K562 (cell line): Measurements from ENCODE around the gene SOCS3. TPM values are rescaled to one million over a fixed set of nuclear protein-coding genes. Genes with fewer than 3 reads are reported as not detected.

Source experiments
- ATAC-seq: fragments of 200-7000 bp; cut with Tn5 transposase; 3 replicates; pipeline ENCODE4 v1.9.1; 2020; ENCODE audit warnings: moderate library complexity
- BruUV-seq: library from RNA; stranded (reverse); fragments of 400-500 nt; replicated peaks from 2 replicates; lab custom pipeline; 2021; lab: Mats Ljungman, UMichigan
- CTCF ChIA-PET: fragments of 300-600 bp; formaldehyde crosslinking; extraction: SDS; loops from one replicate; lab custom pipeline; 2021; ENCODE audit warnings: low intra/inter-chr PET ratio; lab: Yijun Ruan, JAX
- POLR2A ChIA-PET: fragments of 300-600, 350-650 bp; sonication (Branson Sonifier 250); formaldehyde crosslinking; extraction: SDS; loops from one replicate; lab custom pipeline; 2021; ENCODE audit warnings: antibody characterized with exemption, inconsistent platforms; lab: Yijun Ruan, JAX
- DNase-seq, 4 experiments: peaks; one replicate each; pipeline versions ENCODE4 v3.0.0 to v3.0.0-alpha.2; 2011 to 2018; ENCODE audit warnings: low spot score in 3 of 4, mixed read lengths in 3 of 4; ENCODE audit errors: extremely low read depth in 1 of 4
- FAIRE-seq: peaks from 2 replicates; lab custom pipeline; 2011; peaks lifted over from hg19 to GRCh38; lab: Jason Lieb, UNC
- H2AFZ ChIP-seq: 2 replicates; pipeline ENCODE4 v1.6.0; 2011; ENCODE audit warnings: low read depth, low read length, control low read depth, inconsistent platforms
- H3K27ac ChIP-seq: fragments of 200-600 bp; 3 replicates; pipeline ENCODE4 v1.8.0; 2011; ENCODE audit warnings: low read depth, mild to moderate bottlenecking, control low read depth, inconsistent platforms, low read length, moderate library complexity, mixed read lengths; ENCODE audit errors: extremely low read depth
- H3K27me3 ChIP-seq, 2 experiments: fragments of 300-600 bp in 1 of 2; 2 replicates in 1 of 2; 3 replicates in 1 of 2; pipeline versions ENCODE4 v1.6.0 to v1.8.0; 2011; ENCODE audit warnings: inconsistent platforms in 2 of 2, low read length in 2 of 2, mild to moderate bottlenecking in 1 of 2, mixed read lengths in 1 of 2, moderate library complexity in 1 of 2; ENCODE audit not compliant: control insufficient read depth in 2 of 2, insufficient read depth in 2 of 2
- H3K36me3 ChIP-seq: fragments of 300-600 bp; 3 replicates; pipeline ENCODE4 v1.8.0; 2011; ENCODE audit warnings: mild to moderate bottlenecking, low read length, inconsistent platforms; ENCODE audit not compliant: control insufficient read depth, insufficient read depth
- H3K4me1 ChIP-seq, 2 experiments: fragments of 200-600 bp in 1 of 2; replicated peaks in 1 of 2; 2 replicates in 1 of 2; 3 replicates in 1 of 2; pipeline versions ENCODE4 v1.5.1 to v1.8.0; 2011; ENCODE audit warnings: inconsistent platforms in 2 of 2, low read length in 2 of 2, mild to moderate bottlenecking in 1 of 2, mixed read lengths in 1 of 2, moderate library complexity in 1 of 2; ENCODE audit not compliant: control insufficient read depth in 2 of 2, insufficient read depth in 2 of 2
- H3K4me2 ChIP-seq: 2 replicates; pipeline ENCODE4 v1.6.1; 2011; ENCODE audit warnings: low read length, control low read depth, inconsistent platforms, mixed read lengths; ENCODE audit not compliant: insufficient read depth
- H3K4me3 ChIP-seq: fragments of 200-600 bp; sonication (generic), shearing (Covaris generic); 2 replicates; pipeline ENCODE4 v1.5.1; 2016; ENCODE audit warnings: control low read depth, inconsistent platforms
- H3K79me2 ChIP-seq: fragments of 200-600 bp; 3 replicates; pipeline ENCODE4 v1.8.0; 2011; ENCODE audit warnings: low read length, inconsistent platforms; ENCODE audit not compliant: control insufficient read depth, insufficient read depth
- H3K9ac ChIP-seq, 2 experiments: 2 replicates each; pipeline versions ENCODE4 v1.6.0 to v1.6.1; 2011; ENCODE audit warnings: low read depth in 2 of 2, low read length in 2 of 2, control low read depth in 1 of 2, inconsistent platforms in 1 of 2, mild to moderate bottlenecking in 1 of 2, mixed read lengths in 1 of 2; ENCODE audit not compliant: insufficient read depth in 1 of 2
- H3K9me1 ChIP-seq: one replicate; pipeline ENCODE4 v1.6.0; 2011; ENCODE audit warnings: inconsistent platforms, mild to moderate bottlenecking, low read length, moderate library complexity; ENCODE audit not compliant: control insufficient read depth, insufficient read depth
- H3K9me3 ChIP-seq: replicated peaks from 2 replicates; pipeline ENCODE4 v1.5.1; 2011; ENCODE audit warnings: low read depth, low read length, inconsistent platforms; ENCODE audit not compliant: control insufficient read depth, insufficient read depth
- H4K20me1 ChIP-seq: replicated peaks from 2 replicates; pipeline ENCODE4 v1.6.1; 2011; ENCODE audit warnings: low read length, inconsistent platforms, mixed read lengths; ENCODE audit not compliant: control insufficient read depth, insufficient read depth
- CHD1 ChIP-seq: fragments of 200-600 bp; sonication (generic); IDR thresholded peaks from one replicate; pipeline ENCODE4 v1.6.1; 2012; ENCODE audit warnings: mild to moderate bottlenecking, moderate library complexity, low read length, inconsistent platforms
- HDAC1 ChIP-seq, 2 experiments: fragments of 450-650 bp; IDR thresholded peaks; 2 replicates each; pipeline ENCODE4 v1.6.1; 2016 to 2017; ENCODE audit warnings: inconsistent platforms in 1 of 2, mild to moderate bottlenecking in 1 of 2, moderate library complexity in 1 of 2
- POLR2G ChIP-seq: fragments of 200-400 bp; formaldehyde crosslinking; IDR thresholded peaks from 2 replicates; pipeline ENCODE4 v1.6.1; 2017; ENCODE audit warnings: low read depth, mild to moderate bottlenecking, antibody characterized with exemption, low read length, moderate library complexity
- PTRF ChIP-seq: fragments of 450-650 bp; IDR thresholded peaks from 2 replicates; pipeline ENCODE4 v1.6.1; 2016; ENCODE audit warnings: mild to moderate bottlenecking, missing genetic modification characterization, missing compliant biosample characterization
- RBFOX2 ChIP-seq: fragments of 200-400 bp; formaldehyde crosslinking; IDR thresholded peaks from 2 replicates; pipeline ENCODE4 v1.6.1; 2017; ENCODE audit warnings: low read depth, mild to moderate bottlenecking, low read length, moderate library complexity
- SMAD3 ChIP-seq: fragments of 450-650 bp; formaldehyde crosslinking; conservative IDR thresholded peaks from 2 replicates; pipeline ENCODE4 v1.4.0; 2020; ENCODE audit warnings: mild to moderate bottlenecking
- SRSF3 ChIP-seq: fragments of 200-400 bp; formaldehyde crosslinking; IDR thresholded peaks from 2 replicates; pipeline ENCODE4 v1.6.1; 2016; ENCODE audit warnings: mild to moderate bottlenecking, low read length, moderate library complexity; ENCODE audit not compliant: insufficient read depth
- TBP ChIP-seq: optimal IDR thresholded peaks from 2 replicates; pipeline ENCODE3; 2011; ENCODE audit warnings: low read depth, low read length, improper control_type of control experiment
- TFAP4 ChIP-seq: sonication (generic); formaldehyde crosslinking; IDR thresholded peaks from 2 replicates; pipeline ENCODE4 v1.8.0; 2022; ENCODE audit warnings: missing genetic modification reagents, mild to moderate bottlenecking, moderate library complexity, borderline replicate concordance
- ZNF740 ChIP-seq, 3 experiments: fragments of 200-800 bp in 1 of 3; sonication (Bioruptor generic) in 1 of 3; sonication (generic) in 1 of 3; formaldehyde crosslinking in 1 of 3; IDR thresholded peaks; 2 replicates each; pipeline versions ENCODE4 v1.6.1 to v1.8.0; 2016 to 2022; ENCODE audit warnings: mild to moderate bottlenecking in 2 of 3, missing compliant biosample characterization in 2 of 3, missing genetic modification characterization in 2 of 3, missing genetic modification reagents in 1 of 3
- WGBS: fragments of 100-300 bp; shearing (Covaris generic); methylation state at CpG from one replicate; pipeline ENCODE4 v1.1.6; 2016; ENCODE audit warnings: low coverage, mixed read lengths; ENCODE audit not compliant: insufficient coverage; ENCODE audit errors: missing lambda C conversion rate; 5-methylcytosine and 5-hydroxymethylcytosine counted together
- in situ Hi-C: fragments of 300-500 bp; cut with MboI; formaldehyde crosslinking; loops from 4 replicates; pipeline ENCODE4 v1.15.0; 2018; ENCODE audit warnings: inconsistent platforms, mixed read lengths
- intact Hi-C: fragments of 100-400 bp; cut with micrococcal nuclease; formaldehyde crosslinking; loops from 2 replicates; pipeline ENCODE4 v1.14.2; 2022
- polyA plus RNA-seq, 8 experiments: library from polyadenylated mRNA; depleted of rRNA in 4 of 8; stranded (reverse) in 5 of 8; unstranded in 3 of 8; fragments of >200 nt; fragmentation: Nextera tagmentation in 2 of 8; fragmentation: Illumina TruSeq in 1 of 8; extraction: Ambion mirVana in 2 of 8; extraction: Trizol in 1 of 8; gene quantifications; 2 replicates each; pipeline versions ENCODE4 v1.2.1 to v1.2.3, GENCODE V29; 2011 to 2014; ENCODE audit warnings: inconsistent platforms in 1 of 8, missing spikeins in 1 of 8
- total RNA-seq, 7 experiments: library from RNA; depleted of rRNA in 6 of 7; stranded (reverse); fragments of >200 nt in 6 of 7; fragmentation: Illumina TruSeq in 2 of 7; extraction: Trizol in 2 of 7; gene quantifications; 2 replicates each; pipeline versions ENCODE4 v1.2.1 to v1.2.3, GENCODE V29; 2011 to 2021; ENCODE audit warnings: low replicate concordance in 1 of 7

The SOCS3 gene
- total and polyA plus RNA-seq, 9 of the 15 experiments (the other 6 are each of a cell fraction or from before 2014, with no cell fraction given): 0.56 to 38.9 (median 13.7) TPM

GRCh38 chr17:78357177-78357586 lies 2.7 kb downstream of the SOCS3 start:
- Histone ChIP-seq H2AFZ (no peak overlapping the region), H3K79me2 (peaks cover 41% of the 10 kb centered on the region), H3K9ac (peak overlapping the region; percentile 86 to 99; a peak in 3 of 4 replicates), H3K4me3 (peak overlapping the region; percentile 90), H3K4me1 (peaks cover 47 to 76% of the 10 kb centered on the region in 2 experiments), H3K9me1 (peaks cover 23% of the 10 kb centered on the region), H3K4me2 (peak overlapping the region; percentile 88), H3K27ac (no peak overlapping the region), H4K20me1 (peaks cover 37% of the 10 kb centered on the region), H3K27me3 (no peaks in the 10 kb centered on the region), H3K36me3 (peaks cover 33% of the 10 kb centered on the region), H3K9me3 (no peaks in the 10 kb centered on the region)
- FAIRE-seq (no peak), ATAC-seq (no peak), DNase-seq (peak in 1 of 4 experiments; percentile 22)
- ChIA-PET POLR2A (no interaction called here), CTCF (no interaction called here)
- in situ Hi-C loops (no loop called here), intact Hi-C loops (no loop called here)
- BruUV-seq: no TSS peak
- WGBS: 38% methylated on average over 6 of the region's 7 CpGs
- peak; percentile 48 for TF ChIP-seq TFAP4 (CRISPR knock-in tag)
- TF ChIP-seq TBP: no peak
- TF ChIP-seq ZNF740 (CRISPR knock-in tag; IDR thresholded peaks at IDR 0.05): peak; percentile 56; the same call in 1 of the 2 replicates
- no peak for TF ChIP-seq ZNF740 (tag; IDR thresholded peaks at IDR 0.05)
- TF ChIP-seq POLR2G: peak; percentile 49; the same call in 1 of the 2 replicates
- no peak for TF ChIP-seq PTRF (tag)
- no peak for TF ChIP-seq SRSF3
- TF ChIP-seq SMAD3 (CRISPR knock-in tag): no peak
- peak; percentile 4 for TF ChIP-seq CHD1
- TF ChIP-seq RBFOX2: peak; percentile 48; the same call in 1 of the 2 replicates
- 0 out of 4 replicates have a peak, but pooled peaks of 1 of the 2 experiments have one; percentile 25 for TF ChIP-seq HDAC1 (IDR thresholded peaks at IDR 0.05)
